ENCODE measurements around the gene CCR5AS.
A peak's percentile ranks its signal among the peaks of the same experiment; 100 is the strongest.

Gene CCR5AS

GRCh38 chr3:46369675-46370132, 37.2 kb downstream of the CCR5AS start:
- ATAC-seq (no peak), DNase-seq (no peak)
- no peaks in the 10 kb centered on the region for H3K4me1 ChIP-seq
- H3K36me3 ChIP-seq (replicated peaks in 1 of 2; ENCODE audit: insufficient read depth in 1 of 2, low read depth in 2 of 2), result no peaks in the 10 kb centered on the region
- intact Hi-C loops (cut with DNase I), result no loop called here
- H3K9me3 ChIP-seq, result no peaks in the 10 kb centered on the region
- H3K4me3 ChIP-seq, result no peak overlapping the region
- no peaks in the 10 kb centered on the region for H3K27me3 ChIP-seq
- WGBS, 2 donors, result 51 to 61% methylated on average over 6 of the region's 6 CpGs
- no peak for TF ChIP-seq CTCF (IDR thresholded peaks at IDR 0.05)
- TF ChIP-seq POLR2A (IDR thresholded peaks at IDR 0.05), result no peak
- H3K27ac ChIP-seq, result no peak overlapping the region

- 63 to 75% methylated on average over 4 of the region's 4 CpGs for WGBS, 2 donors
- intact Hi-C loops (cut with DNase I), result no loop called here
- H3K27ac ChIP-seq, result no peak overlapping the region
- no peaks in the 10 kb centered on the region for H3K9me3 ChIP-seq
- no peaks in the 10 kb centered on the region for H3K4me1 ChIP-seq
- ATAC-seq, result no peak
- no peak for DNase-seq
- H3K27me3 ChIP-seq, result no peaks in the 10 kb centered on the region
- TF ChIP-seq CTCF (IDR thresholded peaks at IDR 0.05) (no peak), POLR2A (IDR thresholded peaks at IDR 0.05) (no peak)
- no peaks in the 10 kb centered on the region for H3K36me3 ChIP-seq (replicated peaks in 1 of 2; ENCODE audit: insufficient read depth in 1 of 2, low read depth in 2 of 2)
- no peak overlapping the region for H3K4me3 ChIP-seq
Measured at GRCh38 chr3:46369151-46369550, 37.7 kb downstream of the CCR5AS start.

GRCh38 chr3:46368569-46368968, 38.3 kb downstream of the CCR5AS start:
- intact Hi-C loops (cut with DNase I), result no loop called here
- H3K36me3 ChIP-seq (replicated peaks in 1 of 2; ENCODE audit: insufficient read depth in 1 of 2, low read depth in 2 of 2), result no peaks in the 10 kb centered on the region
- H3K27ac ChIP-seq, result no peak overlapping the region
- WGBS, 2 donors, result 59 to 81% methylated on average over 7 of the region's 7 CpGs
- no peak for ATAC-seq
- TF ChIP-seq CTCF (IDR thresholded peaks at IDR 0.05), result peak in 1 of 7 experiments; percentile 34
- peak in 1 of 3 donors; percentile 9 for TF ChIP-seq POLR2A (IDR thresholded peaks at IDR 0.05)
- H3K27me3 ChIP-seq, result no peaks in the 10 kb centered on the region
- H3K9me3 ChIP-seq, result no peaks in the 10 kb centered on the region
- no peaks in the 10 kb centered on the region for H3K4me1 ChIP-seq
- peak; percentile 14 to 74 (median 26) for DNase-seq
- no peak overlapping the region for H3K4me3 ChIP-seq

- ATAC-seq (no peak), DNase-seq (no peak)
- Histone ChIP-seq H3K27ac (no peak overlapping the region), H3K9me3 (no peaks in the 10 kb centered on the region), H3K4me1 (no peaks in the 10 kb centered on the region), H3K36me3 (replicated peaks in 1 of 2; ENCODE audit: insufficient read depth in 1 of 2, low read depth in 2 of 2) (no peaks in the 10 kb centered on the region), H3K27me3 (no peaks in the 10 kb centered on the region), H3K4me3 (no peak overlapping the region)
- 75 to 78% methylated on average over 5 of the region's 5 CpGs for WGBS, 2 donors
- TF ChIP-seq CTCF (IDR thresholded peaks at IDR 0.05) (no peak), POLR2A (IDR thresholded peaks at IDR 0.05) (no peak)
- intact Hi-C loops (cut with DNase I), result no loop called here
Measured at GRCh38 chr3:46367811-46368210, 39.1 kb downstream of the CCR5AS start.

GRCh38 chr3:46365737-46366524, 40.9 kb downstream of the CCR5AS start:
- no peaks in the 10 kb centered on the region for H3K27me3 ChIP-seq

More at GRCh38 chr3:46365737-46366524, 40.9 kb downstream of the CCR5AS start:
- ATAC-seq, result no peak
- Histone ChIP-seq H3K27ac (no peak overlapping the region), H3K4me1 (no peaks in the 10 kb centered on the region), H3K9me3 (no peaks in the 10 kb centered on the region), H3K4me3 (no peak overlapping the region), H3K36me3 (replicated peaks in 1 of 2; ENCODE audit: insufficient read depth in 1 of 2, low read depth in 2 of 2) (no peaks in the 10 kb centered on the region)
- WGBS, 2 donors, result 79 to 80% methylated on average over 5 of the region's 5 CpGs
- no peak for DNase-seq
- intact Hi-C loops (cut with DNase I), result no loop called here
- no peak for TF ChIP-seq CTCF (IDR thresholded peaks at IDR 0.05)
